Smooth muscle cell (in vitro differentiated cells): Measurements from ENCODE around the gene PIGQ. TPM values are rescaled to one million over a fixed set of nuclear protein-coding genes. Genes with fewer than 3 reads are reported as not detected.
A peak's percentile ranks its signal among the peaks of the same experiment; 100 is the strongest.

Experiments
- DNase-seq: peaks from one replicate; lab custom pipeline; 2025; ENCODE audit not compliant: unreplicated experiment; lab: John Stamatoyannopoulos, UW
- H2AFZ ChIP-seq: fragments of 200-600 bp; sonication (generic); 2 replicates; pipeline ENCODE4 v1.6.0; 2016; ENCODE audit warnings: antibody characterized with exemption, low read depth, mild to moderate bottlenecking
- H3F3A ChIP-seq: fragments of 200-600 bp; sonication (generic); 2 replicates; pipeline ENCODE4 v1.6.0; 2017; ENCODE audit warnings: antibody characterized with exemption, low read depth
- H3K27ac ChIP-seq: fragments of 200-600 bp; sonication (generic); 2 replicates; pipeline ENCODE4 v1.5.1; 2016; ENCODE audit warnings: low read depth, mild to moderate bottlenecking
- H3K27me3 ChIP-seq: fragments of 200-600 bp; sonication (generic); 2 replicates; pipeline ENCODE4 v1.6.1; 2016; ENCODE audit warnings: low read depth, mild to moderate bottlenecking
- H3K36me3 ChIP-seq: fragments of 200-600 bp; sonication (generic); 2 replicates; pipeline ENCODE4 v1.5.1; 2016; ENCODE audit warnings: low read depth
- H3K4me1 ChIP-seq: fragments of 200-600 bp; sonication (generic); 2 replicates; pipeline ENCODE4 v1.5.1; 2016; ENCODE audit warnings: low read depth
- H3K4me2 ChIP-seq: fragments of 200-600 bp; sonication (generic); 2 replicates; pipeline ENCODE4 v1.6.0; 2016; ENCODE audit warnings: mild to moderate bottlenecking
- H3K4me3 ChIP-seq: fragments of 200-600 bp; sonication (generic); 2 replicates; pipeline ENCODE4 v1.5.1; 2016; ENCODE audit warnings: mild to moderate bottlenecking
- H3K79me2 ChIP-seq: fragments of 200-600 bp; sonication (generic); 2 replicates; pipeline ENCODE4 v1.6.0; 2016; ENCODE audit warnings: low read depth, mild to moderate bottlenecking
- H3K9ac ChIP-seq: fragments of 200-600 bp; sonication (generic); 2 replicates; pipeline ENCODE4 v1.6.0; 2016; ENCODE audit warnings: low read depth
- H3K9me3 ChIP-seq: fragments of 200-600 bp; sonication (generic); replicated peaks from 2 replicates; pipeline ENCODE4 v1.5.1; 2016; ENCODE audit warnings: low read depth
- H4K20me1 ChIP-seq: fragments of 200-600 bp; sonication (generic); 2 replicates; pipeline ENCODE4 v1.6.0; 2016; ENCODE audit warnings: low read depth
- WGBS: methylation state at CpG from one replicate; pipeline ENCODE4 v1.1.7; 2016; ENCODE audit warnings: low lambda C conversion rate; 5-methylcytosine and 5-hydroxymethylcytosine counted together
- polyA plus RNA-seq: library from polyadenylated mRNA; unstranded; fragments of >200 nt; fragmentation: Nextera tagmentation; extraction: Ambion mirVana; gene quantifications from 2 replicates; pipeline ENCODE4 v1.2.1, GENCODE V29; 2016
- total RNA-seq: library from RNA; depleted of rRNA; stranded (reverse); fragments of >200 nt; gene quantifications from 2 replicates; pipeline ENCODE4 v1.2.3, GENCODE V29; 2014
- TF ChIP-seq, protein P1 (sequence below): fragments of 200-600 bp; sonication (generic); IDR thresholded peaks from 2 replicates; pipeline ENCODE4 v1.5.1; 2017; ENCODE audit warnings: borderline replicate concordance, mild to moderate bottlenecking, antibody characterized with exemption; ENCODE audit not compliant: insufficient read depth, poor library complexity, severe bottlenecking

PIGQ gene
- total and polyA plus RNA-seq, 2 experiments from 2014 or later, result 21.0 to 45.7 TPM

DNA sequence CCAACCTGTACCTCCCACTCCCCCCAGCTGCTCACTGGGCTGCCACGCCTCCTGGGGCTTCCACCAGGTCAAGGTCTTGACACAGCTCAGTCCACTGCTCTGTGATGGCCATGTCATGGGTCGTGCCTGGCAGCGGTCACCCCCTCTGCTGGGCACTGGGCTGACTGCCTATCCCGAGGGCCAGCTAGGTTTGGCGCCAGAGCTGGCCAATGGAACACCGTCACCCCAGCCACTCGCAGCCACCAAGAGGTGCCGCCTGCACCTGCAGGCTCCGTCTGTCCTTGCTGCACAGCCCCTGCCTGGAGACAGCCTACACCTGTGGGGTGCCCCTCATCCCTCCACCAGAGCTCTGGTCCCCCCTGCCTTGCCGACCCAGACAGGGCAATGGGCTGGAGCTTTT lies 15.6 kb downstream of the PIGQ start:
- no peak overlapping the region for H3K4me3 ChIP-seq
- no peak overlapping the region for H3K9ac ChIP-seq
- peaks cover under 1% of the 10 kb centered on the region for H4K20me1 ChIP-seq
- TF ChIP-seq, protein P1, sequence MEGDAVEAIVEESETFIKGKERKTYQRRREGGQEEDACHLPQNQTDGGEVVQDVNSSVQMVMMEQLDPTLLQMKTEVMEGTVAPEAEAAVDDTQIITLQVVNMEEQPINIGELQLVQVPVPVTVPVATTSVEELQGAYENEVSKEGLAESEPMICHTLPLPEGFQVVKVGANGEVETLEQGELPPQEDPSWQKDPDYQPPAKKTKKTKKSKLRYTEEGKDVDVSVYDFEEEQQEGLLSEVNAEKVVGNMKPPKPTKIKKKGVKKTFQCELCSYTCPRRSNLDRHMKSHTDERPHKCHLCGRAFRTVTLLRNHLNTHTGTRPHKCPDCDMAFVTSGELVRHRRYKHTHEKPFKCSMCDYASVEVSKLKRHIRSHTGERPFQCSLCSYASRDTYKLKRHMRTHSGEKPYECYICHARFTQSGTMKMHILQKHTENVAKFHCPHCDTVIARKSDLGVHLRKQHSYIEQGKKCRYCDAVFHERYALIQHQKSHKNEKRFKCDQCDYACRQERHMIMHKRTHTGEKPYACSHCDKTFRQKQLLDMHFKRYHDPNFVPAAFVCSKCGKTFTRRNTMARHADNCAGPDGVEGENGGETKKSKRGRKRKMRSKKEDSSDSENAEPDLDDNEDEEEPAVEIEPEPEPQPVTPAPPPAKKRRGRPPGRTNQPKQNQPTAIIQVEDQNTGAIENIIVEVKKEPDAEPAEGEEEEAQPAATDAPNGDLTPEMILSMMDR, result no peak
- H3K4me1 ChIP-seq, result peaks cover 3% of the 10 kb centered on the region
- H3K36me3 ChIP-seq, result no peaks in the 10 kb centered on the region
- no peak for DNase-seq
- no peak overlapping the region for H2AFZ ChIP-seq
- H3F3A ChIP-seq, result no peaks in the 10 kb centered on the region
- H3K4me2 ChIP-seq, result no peak overlapping the region
- WGBS, result 52% methylated on average over 10 of the region's 10 CpGs
- H3K27me3 ChIP-seq, result no peaks in the 10 kb centered on the region
- no peaks in the 10 kb centered on the region for H3K9me3 ChIP-seq
- peaks cover 2% of the 10 kb centered on the region for H3K79me2 ChIP-seq
- no peak overlapping the region for H3K27ac ChIP-seq

- no peaks in the 10 kb centered on the region for H3K27me3 ChIP-seq
- H3K9me3 ChIP-seq, result no peaks in the 10 kb centered on the region
- H3K4me1 ChIP-seq, result peaks cover 6% of the 10 kb centered on the region
- no peak overlapping the region for H2AFZ ChIP-seq
- H3F3A ChIP-seq, result no peaks in the 10 kb centered on the region
- no peak for DNase-seq
- H3K4me3 ChIP-seq, result no peak overlapping the region
- H3K79me2 ChIP-seq, result peaks cover 10% of the 10 kb centered on the region
- peaks cover 8% of the 10 kb centered on the region for H4K20me1 ChIP-seq
- H3K4me2 ChIP-seq, result no peak overlapping the region
- TF ChIP-seq, protein P1, result no peak
- no peaks in the 10 kb centered on the region for H3K36me3 ChIP-seq
- WGBS, result 64% methylated on average over 16 of the region's 16 CpGs
- no peak overlapping the region for H3K9ac ChIP-seq
- no peak overlapping the region for H3K27ac ChIP-seq
Measured at GRCh38 chr16:586047-586644, 16.4 kb downstream of the PIGQ start.

- H3K36me3 ChIP-seq, result no peaks in the 10 kb centered on the region
- peaks cover 18% of the 10 kb centered on the region for H3K79me2 ChIP-seq
- H3K27me3 ChIP-seq, result no peaks in the 10 kb centered on the region
- peak overlapping the region; percentile 97 for H3K27ac ChIP-seq
- H3K4me3 ChIP-seq, result no peak overlapping the region
- 96% methylated on average over 14 of the region's 14 CpGs for WGBS
- H3K4me2 ChIP-seq, result peak overlapping the region; percentile 84
- H4K20me1 ChIP-seq, result peaks cover 16% of the 10 kb centered on the region
- no peak for DNase-seq
- H3K4me1 ChIP-seq, result peaks cover 6% of the 10 kb centered on the region
- no peaks in the 10 kb centered on the region for H3F3A ChIP-seq
- no peaks in the 10 kb centered on the region for H3K9me3 ChIP-seq
- no peak overlapping the region for H3K9ac ChIP-seq
- no peak overlapping the region for H2AFZ ChIP-seq
- TF ChIP-seq, protein P1, result no peak
Measured at GRCh38 chr16:586645-587590, 17.1 kb downstream of the PIGQ start.
